K562 (cell line): ENCODE data around the gene COL23A1. TPM values are rescaled to one million over a fixed set of nuclear protein-coding genes. Genes with fewer than 3 reads are reported as not detected.
A peak's percentile ranks its signal among the peaks of the same experiment; 100 is the strongest.

Experiments
- CREM ChIP-seq: IDR thresholded peaks from 2 replicates; pipeline ENCODE4 v1.6.1; 2014; ENCODE audit warnings: antibody characterized with exemption, low read depth
- DNMT1 ChIP-seq: fragments of 450-650 bp; IDR thresholded peaks from 2 replicates; pipeline ENCODE4 v1.6.1; 2016; ENCODE audit warnings: antibody characterized with exemption, mild to moderate bottlenecking
- KAT7 ChIP-seq: sonication (generic); formaldehyde crosslinking; IDR thresholded peaks from 2 replicates; pipeline ENCODE4 v1.8.0; 2022; ENCODE audit warnings: missing genetic modification reagents, mild to moderate bottlenecking, borderline replicate concordance
- LARP7 ChIP-seq: fragments of 450-650 bp; IDR thresholded peaks from 2 replicates; pipeline ENCODE4 v1.6.1; 2016
- MBD2 ChIP-seq: sonication (generic); IDR thresholded peaks from 2 replicates; pipeline ENCODE4 v1.6.1; 2016; ENCODE audit warnings: low read depth, borderline replicate concordance
- MTA3 ChIP-seq: fragments of 450-650 bp; formaldehyde crosslinking; IDR thresholded peaks from 2 replicates; pipeline ENCODE4 v1.6.1; 2017; ENCODE audit warnings: mild to moderate bottlenecking, borderline replicate concordance
- NBN ChIP-seq: fragments of 450-650 bp; IDR thresholded peaks from 2 replicates; pipeline ENCODE4 v1.6.1; 2016; ENCODE audit warnings: low read depth, mild to moderate bottlenecking
- NCOA1 ChIP-seq: fragments of 450-650 bp; IDR thresholded peaks from 2 replicates; pipeline ENCODE4 v1.6.1; 2016; ENCODE audit warnings: low read depth
- POLR2G ChIP-seq: fragments of 200-400 bp; formaldehyde crosslinking; IDR thresholded peaks from 2 replicates; pipeline ENCODE4 v1.6.1; 2017; ENCODE audit warnings: low read depth, mild to moderate bottlenecking, antibody characterized with exemption, low read length, moderate library complexity
- PYGO2 ChIP-seq: fragments of 450-650 bp; IDR thresholded peaks from 2 replicates; pipeline ENCODE4 v1.6.1; 2016; ENCODE audit warnings: mild to moderate bottlenecking, missing genetic modification characterization, moderate library complexity, missing compliant biosample characterization
- SPI1 ChIP-seq: IDR thresholded peaks from 2 replicates; pipeline ENCODE4 v1.6.1; 2011; ENCODE audit warnings: low read depth, low read length, control low read depth, borderline replicate concordance
- TEAD4 ChIP-seq, 2 experiments: sonication (generic) in 1 of 2; formaldehyde crosslinking in 1 of 2; IDR thresholded peaks; 2 replicates each; pipeline versions ENCODE4 v1.6.1 to v1.8.0; 2012 to 2022; ENCODE audit warnings: borderline replicate concordance in 1 of 2, inconsistent platforms in 1 of 2, low read length in 1 of 2, mild to moderate bottlenecking in 1 of 2, missing genetic modification reagents in 1 of 2
- YY1 ChIP-seq, 3 experiments: IDR thresholded peaks; 2 replicates each; pipeline ENCODE4 v1.6.1; 2011; ENCODE audit warnings: low read length in 2 of 3, mild to moderate bottlenecking in 2 of 3, moderate library complexity in 2 of 3, borderline replicate concordance in 1 of 3, control low read depth in 1 of 3, low read depth in 1 of 3; ENCODE audit not compliant: insufficient read depth in 3 of 3, insufficient replicate concordance in 2 of 3, control insufficient read depth in 1 of 3, insufficient read length in 1 of 3; ENCODE audit errors: extremely low read depth in 1 of 3
- ZEB2 ChIP-seq: fragments of 450-650 bp; IDR thresholded peaks from 2 replicates; pipeline ENCODE4 v1.6.1; 2016
- polyA plus RNA-seq, 8 experiments: library from polyadenylated mRNA; depleted of rRNA in 4 of 8; stranded (reverse) in 5 of 8; unstranded in 3 of 8; fragments of >200 nt; fragmentation: Nextera tagmentation in 2 of 8; fragmentation: Illumina TruSeq in 1 of 8; extraction: Ambion mirVana in 2 of 8; extraction: Trizol in 1 of 8; gene quantifications; 2 replicates each; pipeline versions ENCODE4 v1.2.1 to v1.2.3, GENCODE V29; 2011 to 2014; ENCODE audit warnings: inconsistent platforms in 1 of 8, missing spikeins in 1 of 8
- total RNA-seq, 7 experiments: library from RNA; depleted of rRNA in 6 of 7; stranded (reverse); fragments of >200 nt in 6 of 7; fragmentation: Illumina TruSeq in 2 of 7; extraction: Trizol in 2 of 7; gene quantifications; 2 replicates each; pipeline versions ENCODE4 v1.2.1 to v1.2.3, GENCODE V29; 2011 to 2021; ENCODE audit warnings: low replicate concordance in 1 of 7
- TF ChIP-seq, protein P1 (sequence below), 2 experiments: fragments of 450-650 bp in 1 of 2; IDR thresholded peaks; 2 replicates each; pipeline ENCODE4 v1.6.1; 2011 to 2017; ENCODE audit warnings: low read depth in 2 of 2, antibody characterized with exemption in 1 of 2, borderline replicate concordance in 1 of 2, low read length in 1 of 2, mild to moderate bottlenecking in 1 of 2, mixed read lengths in 1 of 2; ENCODE audit not compliant: control insufficient read depth in 1 of 2
- TF ChIP-seq, protein P2 (sequence below): sonication (generic); formaldehyde crosslinking; IDR thresholded peaks from 2 replicates; pipeline ENCODE4 v1.5.0; 2020; ENCODE audit warnings: missing genetic modification reagents
- TF ChIP-seq, protein P3 (sequence below): fragments of 250-450 bp; sonication (Bioruptor Pico); IDR thresholded peaks from 2 replicates; pipeline ENCODE4 v1.8.0; 2022; ENCODE audit warnings: moderate library complexity, mild to moderate bottlenecking, inconsistent platforms

Gene COL23A1
- total and polyA plus RNA-seq, 9 of the 15 experiments (the other 6 are each of a cell fraction or from before 2014, with no cell fraction given): 0.09 TPM; not detected in 8

DNA sequence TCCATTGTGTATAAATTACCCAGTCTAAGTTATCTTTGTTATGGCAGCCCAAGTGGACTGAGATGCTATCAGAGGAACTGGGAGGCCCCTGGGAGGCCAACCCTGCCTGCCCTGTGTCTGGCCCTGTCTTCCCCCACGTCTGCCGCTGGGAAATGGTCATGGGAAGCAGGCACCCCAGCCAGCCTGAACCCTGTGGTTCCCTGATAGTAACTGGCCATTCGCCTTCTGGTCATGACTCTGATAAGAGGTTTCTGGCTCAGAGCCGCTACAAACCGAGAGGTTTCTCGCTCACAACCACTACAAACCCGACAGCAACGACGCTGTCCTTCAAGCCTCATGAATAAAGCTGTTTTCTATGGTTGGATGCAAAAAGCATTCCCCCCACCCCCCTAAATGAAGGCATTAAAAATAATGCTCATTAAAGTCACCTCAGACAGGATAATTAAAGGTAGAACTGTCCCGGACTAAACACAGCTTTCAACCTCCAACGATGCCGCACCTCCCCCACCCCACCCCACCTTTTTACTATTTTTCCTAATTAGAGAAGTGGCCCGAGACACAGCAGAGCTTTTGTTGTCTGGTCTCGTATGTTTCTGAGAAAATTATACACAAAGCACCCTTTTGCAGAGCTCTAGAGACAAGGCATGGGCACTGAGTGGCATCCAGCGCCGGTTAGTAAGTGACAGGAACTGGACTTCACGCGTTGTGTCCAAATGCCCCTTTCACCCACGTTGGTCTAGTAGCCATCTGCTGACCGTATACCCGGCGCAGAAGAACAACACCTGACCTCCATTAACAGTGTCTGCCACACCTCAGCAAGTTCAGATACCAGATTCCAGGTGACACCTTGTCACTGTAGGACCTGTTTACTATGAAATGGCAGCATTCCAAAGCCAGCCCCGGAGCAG, 140.8 kb downstream of the COL23A1 start (continued):
- TF ChIP-seq PYGO2 (tag) (peak; percentile 72; the same call in 1 of the 2 replicates), DNMT1 (no peak), ZEB2 (peak; percentile 60), LARP7 (no peak), SPI1 (peak; percentile 47; the same call in 1 of the 2 replicates), NCOA1 (peak; percentile 95; the same call in 1 of the 2 replicates), YY1 (IDR thresholded peaks at IDR 0.05; ENCODE audit: borderline replicate concordance in 1 of 3, control insufficient read depth in 1 of 3, extremely low read depth in 1 of 3, insufficient read depth in 3 of 3, insufficient read length in 1 of 3, insufficient replicate concordance in 2 of 3, low read depth in 1 of 3, low read length in 2 of 3) (peak in 1 of 3 experiments; percentile 36), KAT7 (no peak), TEAD4 (IDR thresholded peaks at IDR 0.05; ENCODE audit: low read length) (peak; percentile 98), TEAD4 (CRISPR knock-in tag; IDR thresholded peaks at IDR 0.05; ENCODE audit: borderline replicate concordance) (no peak), NBN (peak; percentile 91), MBD2 (peak; percentile 90), POLR2G (peak; percentile 40; the same call in 1 of the 2 replicates), CREM (peak; percentile 81), MTA3 (peak; percentile 81; the same call in 1 of the 2 replicates)
- TF ChIP-seq, protein P1, sequence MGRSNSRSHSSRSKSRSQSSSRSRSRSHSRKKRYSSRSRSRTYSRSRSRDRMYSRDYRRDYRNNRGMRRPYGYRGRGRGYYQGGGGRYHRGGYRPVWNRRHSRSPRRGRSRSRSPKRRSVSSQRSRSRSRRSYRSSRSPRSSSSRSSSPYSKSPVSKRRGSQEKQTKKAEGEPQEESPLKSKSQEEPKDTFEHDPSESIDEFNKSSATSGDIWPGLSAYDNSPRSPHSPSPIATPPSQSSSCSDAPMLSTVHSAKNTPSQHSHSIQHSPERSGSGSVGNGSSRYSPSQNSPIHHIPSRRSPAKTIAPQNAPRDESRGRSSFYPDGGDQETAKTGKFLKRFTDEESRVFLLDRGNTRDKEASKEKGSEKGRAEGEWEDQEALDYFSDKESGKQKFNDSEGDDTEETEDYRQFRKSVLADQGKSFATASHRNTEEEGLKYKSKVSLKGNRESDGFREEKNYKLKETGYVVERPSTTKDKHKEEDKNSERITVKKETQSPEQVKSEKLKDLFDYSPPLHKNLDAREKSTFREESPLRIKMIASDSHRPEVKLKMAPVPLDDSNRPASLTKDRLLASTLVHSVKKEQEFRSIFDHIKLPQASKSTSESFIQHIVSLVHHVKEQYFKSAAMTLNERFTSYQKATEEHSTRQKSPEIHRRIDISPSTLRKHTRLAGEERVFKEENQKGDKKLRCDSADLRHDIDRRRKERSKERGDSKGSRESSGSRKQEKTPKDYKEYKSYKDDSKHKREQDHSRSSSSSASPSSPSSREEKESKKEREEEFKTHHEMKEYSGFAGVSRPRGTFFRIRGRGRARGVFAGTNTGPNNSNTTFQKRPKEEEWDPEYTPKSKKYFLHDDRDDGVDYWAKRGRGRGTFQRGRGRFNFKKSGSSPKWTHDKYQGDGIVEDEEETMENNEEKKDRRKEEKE (IDR thresholded peaks at IDR 0.05; ENCODE audit: borderline replicate concordance in 1 of 2, control insufficient read depth in 1 of 2, low read depth in 2 of 2, low read length in 1 of 2): 0 out of 4 replicates have a peak, but pooled peaks of 1 of the 2 experiments have one; percentile 44
- TF ChIP-seq, protein P2, sequence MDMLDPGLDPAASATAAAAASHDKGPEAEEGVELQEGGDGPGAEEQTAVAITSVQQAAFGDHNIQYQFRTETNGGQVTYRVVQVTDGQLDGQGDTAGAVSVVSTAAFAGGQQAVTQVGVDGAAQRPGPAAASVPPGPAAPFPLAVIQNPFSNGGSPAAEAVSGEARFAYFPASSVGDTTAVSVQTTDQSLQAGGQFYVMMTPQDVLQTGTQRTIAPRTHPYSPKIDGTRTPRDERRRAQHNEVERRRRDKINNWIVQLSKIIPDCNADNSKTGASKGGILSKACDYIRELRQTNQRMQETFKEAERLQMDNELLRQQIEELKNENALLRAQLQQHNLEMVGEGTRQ (CRISPR knock-in tag): no peak
- TF ChIP-seq, protein P3, sequence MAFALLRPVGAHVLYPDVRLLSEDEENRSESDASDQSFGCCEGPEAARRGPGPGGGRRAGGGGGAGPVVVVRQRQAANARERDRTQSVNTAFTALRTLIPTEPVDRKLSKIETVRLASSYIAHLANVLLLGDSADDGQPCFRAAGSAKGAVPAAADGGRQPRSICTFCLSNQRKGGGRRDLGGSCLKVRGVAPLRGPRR (CRISPR knock-in tag): no peak
